ENCODE results near the gene FHOD3.

GRCh38 chr18:36380173-36380827 lies 82.8 kb downstream of the FHOD3 start:
- no peak for TF ChIP-seq REST (IDR thresholded peaks at IDR 0.05)
- no peak for TF ChIP-seq RXRA (IDR thresholded peaks at IDR 0.05)
